AG10803 (cell line): ENCODE data around the gene PPFIBP2.

ENCODE experiments used
- DNase-seq: peaks from one replicate; pipeline ENCODE4 v3.0.0; 2010; ENCODE audit warnings: low read depth
- H3K4me3 ChIP-seq: 2 replicates; pipeline ENCODE4 v1.5.1; 2011; ENCODE audit warnings: mild to moderate bottlenecking, low read length, control low read depth
- CTCF ChIP-seq: conservative IDR thresholded peaks from 2 replicates; pipeline ENCODE4 v1.5.1; 2011; ENCODE audit warnings: mild to moderate bottlenecking, low read length, control low read depth, inconsistent platforms

The PPFIBP2 gene

DNA sequence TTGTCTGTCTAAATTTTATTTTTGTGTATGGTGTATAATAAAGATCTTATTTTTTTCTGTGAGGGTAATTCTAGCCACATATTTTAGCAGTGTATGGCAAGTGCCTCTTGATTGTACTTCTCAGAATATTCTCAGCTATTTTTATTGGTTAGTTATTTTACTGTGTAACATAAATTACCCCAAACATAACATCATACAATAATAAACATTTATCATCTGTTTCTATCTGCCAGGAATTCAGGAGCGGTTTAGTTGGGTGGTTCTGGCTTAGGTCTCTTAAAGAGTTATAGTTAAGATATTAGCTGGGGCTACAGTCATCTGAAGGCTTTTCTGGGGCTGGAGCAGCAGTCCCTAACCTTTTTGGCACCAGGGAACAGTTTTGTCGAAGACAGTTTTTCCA lies 47.8 kb downstream of the PPFIBP2 start:
- no peak for DNase-seq
- no peak for TF ChIP-seq CTCF
- H3K4me3 ChIP-seq: no peak overlapping the region

DNA sequence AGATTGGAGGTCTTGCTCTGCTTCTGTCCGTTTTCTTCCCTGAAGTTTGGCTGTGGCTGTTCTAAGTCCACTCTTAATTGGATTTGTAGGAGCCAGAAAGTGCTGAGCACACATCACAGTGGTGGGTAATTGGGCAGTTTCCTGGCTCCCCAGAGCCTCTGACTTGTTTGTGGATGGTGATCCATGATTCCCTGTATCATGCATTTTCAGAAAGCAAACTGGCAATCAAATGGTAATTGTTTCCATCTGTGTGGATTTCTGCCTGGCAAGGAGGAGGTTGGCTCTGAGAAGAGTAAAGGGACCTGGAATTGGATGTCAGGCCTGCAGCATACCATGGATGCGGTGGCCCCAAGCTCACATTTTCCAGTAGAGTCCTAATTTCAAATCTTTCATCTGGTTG lies 49.5 kb downstream of the PPFIBP2 start:
- H3K4me3 ChIP-seq: no peak overlapping the region
- DNase-seq: peak; percentile 24
- TF ChIP-seq CTCF: no peak

- no peak for TF ChIP-seq CTCF
- DNase-seq: no peak
These were observed 51.0 kb downstream of the PPFIBP2 start for GRCh38 chr11:7564803-7565202.

GRCh38 chr11:7567311-7567710 lies 53.5 kb downstream of the PPFIBP2 start:
- no peak for TF ChIP-seq CTCF
- H3K4me3 ChIP-seq: no peak overlapping the region
- DNase-seq: no peak

More at GRCh38 chr11:7564803-7565202, 51.0 kb downstream of the PPFIBP2 start:
- H3K4me3 ChIP-seq: no peak overlapping the region

GRCh38 chr11:7569044-7569443 lies 55.2 kb downstream of the PPFIBP2 start:
- TF ChIP-seq CTCF: no peak
- no peak for DNase-seq

DNA sequence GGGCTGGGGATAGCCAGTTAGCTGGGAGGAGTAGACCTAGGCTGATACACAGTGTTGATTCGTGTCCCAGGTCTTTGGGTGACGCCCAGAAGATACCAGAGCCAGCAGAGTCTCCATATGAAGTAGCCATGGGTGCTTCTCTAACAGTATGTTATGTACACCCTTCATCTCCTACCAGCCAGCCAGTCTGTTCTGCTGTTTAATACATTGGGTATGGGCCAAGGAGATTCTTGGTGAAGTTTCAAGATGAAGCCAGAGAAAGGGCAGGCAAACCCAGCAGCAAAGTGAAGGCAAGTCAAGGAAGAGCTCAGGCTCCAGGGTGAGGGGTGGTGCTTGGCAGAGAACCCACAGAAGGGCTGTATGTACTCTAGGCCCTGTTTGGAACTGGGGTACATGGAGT lies 56.4 kb downstream of the PPFIBP2 start:
- DNase-seq: no peak
- no peak for TF ChIP-seq CTCF
- H3K4me3 ChIP-seq: no peak overlapping the region

More at GRCh38 chr11:7569044-7569443, 55.2 kb downstream of the PPFIBP2 start:
- H3K4me3 ChIP-seq: no peak overlapping the region

GRCh38 chr11:7570938-7571521 lies 57.2 kb downstream of the PPFIBP2 start:
- H3K4me3 ChIP-seq: no peak overlapping the region
- no peak for TF ChIP-seq CTCF
- no peak for DNase-seq
